Measurements from ENCODE around the gene ACTMAP.

DNA sequence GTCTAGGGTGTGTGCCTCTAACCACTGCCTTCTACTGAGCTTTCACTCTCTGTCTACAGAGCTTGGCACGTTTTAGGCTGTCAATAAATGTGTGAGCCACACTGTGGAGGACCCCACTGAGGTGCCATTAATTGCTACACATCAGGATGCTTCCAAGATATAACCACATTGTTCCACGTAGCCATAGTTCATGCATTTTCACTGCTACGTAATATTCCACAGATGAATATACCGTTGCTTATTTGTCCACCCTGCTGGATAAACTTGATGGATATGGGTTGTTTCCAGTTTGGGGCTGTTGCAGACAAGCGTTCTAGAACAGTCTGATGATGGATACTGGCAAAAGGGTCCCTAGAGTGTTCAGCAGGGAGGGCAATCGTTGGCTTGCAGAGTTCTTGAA lies 48.5 kb downstream of the ACTMAP start:
- no peak for TF ChIP-seq CTCF (IDR thresholded peaks at IDR 0.05; ENCODE audit: low read length)
- no peak for TF ChIP-seq EZH2phosphoT487 (IDR thresholded peaks at IDR 0.05; ENCODE audit: low read length)
